ENCODE measurements around the gene ADAMTS12.

ADAMTS12 gene

GRCh38 chr5:33745101-33745770, 146.6 kb downstream of the ADAMTS12 start:
- no peak for DNase-seq

DNA sequence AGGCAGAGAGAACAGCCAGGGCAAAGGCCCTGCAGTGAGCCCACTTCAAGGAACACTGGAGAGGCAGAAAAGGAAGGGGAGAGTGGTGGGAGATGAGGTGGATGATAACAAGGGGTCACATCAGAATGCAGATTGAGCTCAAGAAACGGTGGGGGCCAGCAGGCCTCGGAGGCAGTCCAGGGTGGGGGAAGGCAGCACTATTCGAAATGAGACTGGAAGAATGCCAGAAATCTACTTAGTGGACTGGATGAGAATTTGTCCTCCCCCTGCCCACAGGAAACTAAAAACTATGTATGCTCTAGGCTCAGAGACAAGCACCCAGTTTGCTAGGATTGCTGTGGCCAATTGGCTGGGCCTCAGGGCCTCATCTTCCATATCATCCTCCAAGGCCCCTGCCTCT, 148.7 kb downstream of the ADAMTS12 start:
- DNase-seq: no peak

- no peak for DNase-seq
Observed at GRCh38 chr5:33742181-33742580, 149.6 kb downstream of the ADAMTS12 start.

DNA sequence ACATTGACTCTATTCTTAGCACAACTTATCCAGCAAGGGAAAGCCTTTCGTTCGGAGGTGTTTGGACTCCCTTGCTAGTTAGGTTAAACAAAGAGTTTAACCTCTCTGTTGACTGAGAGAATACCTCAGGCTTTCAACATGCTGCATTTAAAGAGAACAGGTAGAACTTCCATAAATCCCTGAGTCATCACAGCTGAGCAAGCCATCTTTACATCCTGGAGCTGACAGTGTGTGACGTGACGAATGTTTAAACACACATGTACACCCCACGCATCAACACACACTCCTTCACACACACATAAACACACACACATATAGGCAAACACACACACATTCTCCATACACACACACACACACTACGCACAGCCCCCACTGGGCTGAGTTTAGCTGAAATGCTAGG, 152.8 kb downstream of the ADAMTS12 start:
- DNase-seq: no peak

DNA sequence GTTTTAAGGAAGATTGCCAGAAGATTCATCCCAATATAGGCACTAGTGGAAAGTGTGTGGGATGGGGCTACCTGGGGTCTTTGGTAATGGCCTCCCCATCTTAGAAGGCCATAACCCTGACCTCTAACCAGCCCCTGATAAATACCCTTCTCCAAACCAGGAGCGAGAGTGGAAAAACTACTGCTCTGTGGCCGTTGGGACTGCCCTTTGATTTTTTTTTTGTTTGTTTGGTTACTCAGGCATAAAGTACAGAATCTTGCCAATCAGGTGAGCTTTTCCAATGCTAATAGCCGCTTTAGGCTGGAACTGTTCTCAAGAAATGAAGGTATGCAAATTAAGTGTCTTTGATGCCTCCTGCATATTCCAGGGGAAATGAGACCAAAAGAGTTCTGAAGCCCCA, 153.7 kb downstream of the ADAMTS12 start:
- DNase-seq: no peak

GRCh38 chr5:33737697-33738096, 154.1 kb downstream of the ADAMTS12 start:
- no peak for DNase-seq

- DNase-seq: no peak
Observed at GRCh38 chr5:33737284-33737683, 154.5 kb downstream of the ADAMTS12 start.

DNA sequence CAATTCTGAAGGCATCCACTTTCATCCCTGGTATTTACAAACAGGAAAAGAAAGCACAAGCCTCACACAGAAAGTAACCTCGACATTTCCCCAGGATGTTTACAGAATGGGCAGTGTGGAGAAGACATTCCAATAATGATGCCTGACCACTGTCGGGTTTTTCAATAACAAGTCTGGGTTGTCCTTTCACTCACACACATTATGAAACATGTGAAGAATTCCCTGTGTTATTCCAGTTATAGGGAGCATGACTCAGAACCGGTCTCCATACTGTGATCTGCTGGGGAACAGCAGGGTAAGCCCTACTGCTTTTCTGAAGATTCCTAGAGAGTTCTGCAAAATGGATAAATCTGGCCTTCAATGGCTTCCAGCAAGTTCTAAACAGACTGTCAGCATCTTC, 155.3 kb downstream of the ADAMTS12 start:
- no peak for DNase-seq

DNA sequence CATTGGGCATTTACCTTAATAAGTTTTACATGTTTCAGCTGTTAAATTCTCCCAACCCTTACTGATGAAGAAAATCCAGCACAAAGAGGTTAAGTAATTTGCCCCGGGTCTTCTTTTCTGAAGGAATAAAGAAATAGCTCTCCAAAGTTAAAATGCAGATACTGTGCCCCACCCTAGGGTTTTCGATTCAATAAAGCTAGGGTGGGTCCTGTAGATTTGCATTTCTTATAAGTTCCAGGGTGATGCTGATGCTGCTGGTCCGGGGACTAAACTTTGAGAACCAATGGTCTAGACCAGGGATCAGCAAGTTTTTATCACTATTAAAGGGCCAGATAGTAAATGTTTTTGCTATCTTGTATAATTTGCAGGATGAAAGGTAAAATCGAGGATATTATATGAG, 156.7 kb downstream of the ADAMTS12 start:
- no peak for DNase-seq

DNA sequence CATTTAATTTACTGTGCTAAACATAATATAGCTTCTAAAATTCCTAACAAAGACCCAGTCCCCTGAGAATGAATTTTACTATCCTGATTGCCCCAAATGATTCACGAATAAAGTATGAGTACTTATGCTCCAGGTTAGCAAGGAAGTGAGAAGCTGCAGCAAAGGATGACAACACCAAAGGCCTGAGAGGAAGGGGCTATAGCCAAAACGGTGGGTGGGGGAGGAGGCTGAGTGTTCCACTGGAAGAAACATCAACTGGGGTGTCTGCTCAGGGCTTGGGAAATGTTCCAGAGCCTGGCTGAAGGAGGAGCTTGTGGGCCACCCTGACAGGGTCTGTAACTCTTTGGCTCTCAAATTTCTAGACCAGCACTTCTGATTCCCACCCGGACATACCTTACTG, 157.3 kb downstream of the ADAMTS12 start:
- no peak for DNase-seq

DNA sequence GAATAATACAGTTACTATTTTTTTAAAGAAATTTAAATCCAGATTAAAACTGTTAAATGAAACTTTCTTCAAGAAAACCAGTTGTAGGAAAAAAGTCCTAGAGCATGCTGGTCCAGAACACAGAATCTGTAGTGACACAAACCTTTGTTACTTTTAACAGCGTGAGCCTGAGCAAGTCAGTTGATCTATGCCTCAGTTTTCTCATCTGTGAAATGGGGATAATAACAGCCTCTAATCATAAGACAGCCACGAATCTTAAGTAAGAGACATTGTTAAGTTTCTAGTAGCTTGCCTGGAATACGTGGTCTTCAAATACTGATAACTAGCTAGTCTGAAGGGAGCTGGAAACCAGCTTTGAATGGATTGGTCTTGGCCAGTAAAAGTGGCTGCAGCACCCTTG, 158.6 kb downstream of the ADAMTS12 start:
- no peak for DNase-seq

- no peak for DNase-seq
Observed at GRCh38 chr5:33726422-33727165, 165.2 kb downstream of the ADAMTS12 start.

- no peak for DNase-seq
Observed at GRCh38 chr5:33725806-33726205, 166.0 kb downstream of the ADAMTS12 start.

DNA sequence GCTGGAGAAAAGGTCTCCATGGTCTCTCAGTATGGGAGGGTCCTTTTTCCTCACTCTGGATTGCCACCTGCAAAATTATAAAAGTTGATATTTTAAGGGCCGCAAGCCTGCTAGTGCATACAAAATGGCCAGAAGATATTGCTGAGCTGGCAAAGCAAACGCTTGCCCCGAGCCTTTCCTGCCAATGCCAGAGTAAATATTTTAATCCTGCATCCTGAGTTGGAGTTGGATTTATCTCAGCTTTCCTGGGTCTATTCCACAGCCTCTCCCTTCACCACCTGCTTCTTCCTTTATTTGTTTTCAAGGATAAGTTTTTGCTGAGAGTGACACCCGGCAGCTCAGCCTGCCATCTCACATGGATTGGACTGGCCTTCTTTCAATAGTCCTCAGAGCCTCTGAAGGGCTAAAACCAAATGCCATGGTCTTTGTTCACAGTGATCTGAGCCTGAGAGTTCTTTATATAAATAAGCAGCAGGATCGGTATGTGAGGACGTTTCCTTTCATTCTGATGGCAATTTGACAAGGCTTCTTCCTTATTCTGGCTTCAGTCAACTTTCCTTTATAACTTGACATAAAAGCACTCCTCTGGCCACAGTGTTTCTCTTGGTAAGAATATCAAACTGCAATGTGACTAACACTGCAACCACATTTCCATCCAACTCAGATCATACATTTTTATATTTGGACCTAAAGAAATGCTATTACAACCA, 170.1 kb downstream of the ADAMTS12 start:
- no peak for DNase-seq

DNA sequence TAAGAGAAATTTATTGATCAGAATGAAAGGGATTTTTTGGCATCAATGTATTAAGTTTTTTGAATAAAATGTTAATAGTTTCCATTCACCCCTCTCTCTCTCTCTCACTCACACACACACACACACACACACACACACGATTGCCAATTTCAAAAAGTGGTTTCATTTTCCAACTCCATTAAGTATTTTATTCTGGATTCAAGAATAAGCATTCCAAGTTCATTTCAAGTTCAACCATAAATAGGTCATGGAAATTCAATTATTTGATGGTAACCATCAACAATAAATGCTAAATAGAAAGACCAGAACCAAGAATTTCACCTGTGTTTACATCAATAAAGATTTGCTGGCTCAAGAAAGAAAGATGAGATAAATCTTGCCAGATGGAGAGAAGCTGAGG, 171.6 kb downstream of the ADAMTS12 start:
- no peak for DNase-seq

DNA sequence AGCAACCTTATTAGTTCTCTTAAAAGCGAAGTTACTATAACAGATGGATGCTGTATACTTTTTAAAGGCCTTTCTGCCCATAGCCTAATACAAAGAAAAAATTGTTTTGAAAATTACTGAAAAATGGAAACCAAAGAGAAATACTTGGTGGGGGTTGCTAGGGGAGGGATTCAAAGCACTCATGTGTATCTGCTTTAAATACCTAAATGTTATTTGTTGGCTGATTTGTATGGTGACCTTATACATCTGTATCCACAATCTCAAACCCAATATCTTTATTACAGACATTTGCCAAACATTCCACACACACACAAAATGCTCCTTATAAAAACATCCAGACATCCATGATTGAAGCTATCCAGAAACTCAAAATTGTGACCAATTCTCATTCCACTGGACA, 172.0 kb downstream of the ADAMTS12 start:
- DNase-seq: no peak

DNA sequence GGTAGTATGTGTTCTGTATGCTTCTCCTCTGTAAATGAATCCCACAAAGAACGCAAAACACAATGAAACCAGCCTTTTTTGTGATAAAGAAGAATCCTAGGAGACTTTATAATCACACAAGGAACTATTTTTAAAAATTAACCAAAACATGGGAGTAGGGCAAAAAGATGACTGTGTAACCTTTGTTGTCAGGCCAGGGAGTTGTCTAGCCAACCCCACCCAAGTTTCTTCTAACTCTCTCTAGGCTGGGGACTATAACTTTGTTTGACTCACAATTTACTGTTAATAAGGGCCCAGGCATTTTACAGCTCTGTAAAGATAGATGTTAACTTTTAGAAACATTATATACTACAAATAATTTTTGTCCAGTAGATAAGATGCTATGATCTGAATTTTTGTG, 176.1 kb downstream of the ADAMTS12 start:
- DNase-seq: no peak

- DNase-seq: no peak
Observed at GRCh38 chr5:33713136-33713765, 178.5 kb downstream of the ADAMTS12 start.

DNA sequence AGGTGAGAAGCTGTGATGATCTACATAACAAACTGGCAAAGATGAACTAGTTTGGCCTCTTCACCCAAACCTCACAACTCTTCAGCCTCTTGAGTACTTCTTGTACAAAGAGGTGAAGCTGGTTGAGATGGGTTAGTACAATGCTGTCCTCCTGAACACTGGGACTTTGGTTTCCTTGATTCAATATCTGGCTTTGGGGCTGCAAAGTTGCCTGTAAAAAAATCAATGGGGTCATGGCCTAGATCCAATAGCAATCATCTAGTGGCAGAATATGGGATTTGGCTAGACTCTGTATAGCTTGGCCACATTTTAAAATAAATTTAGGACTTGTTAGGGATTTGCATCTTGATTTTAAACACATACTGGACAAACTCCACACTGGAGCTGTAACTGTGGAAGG, 179.1 kb downstream of the ADAMTS12 start:
- DNase-seq: no peak

DNA sequence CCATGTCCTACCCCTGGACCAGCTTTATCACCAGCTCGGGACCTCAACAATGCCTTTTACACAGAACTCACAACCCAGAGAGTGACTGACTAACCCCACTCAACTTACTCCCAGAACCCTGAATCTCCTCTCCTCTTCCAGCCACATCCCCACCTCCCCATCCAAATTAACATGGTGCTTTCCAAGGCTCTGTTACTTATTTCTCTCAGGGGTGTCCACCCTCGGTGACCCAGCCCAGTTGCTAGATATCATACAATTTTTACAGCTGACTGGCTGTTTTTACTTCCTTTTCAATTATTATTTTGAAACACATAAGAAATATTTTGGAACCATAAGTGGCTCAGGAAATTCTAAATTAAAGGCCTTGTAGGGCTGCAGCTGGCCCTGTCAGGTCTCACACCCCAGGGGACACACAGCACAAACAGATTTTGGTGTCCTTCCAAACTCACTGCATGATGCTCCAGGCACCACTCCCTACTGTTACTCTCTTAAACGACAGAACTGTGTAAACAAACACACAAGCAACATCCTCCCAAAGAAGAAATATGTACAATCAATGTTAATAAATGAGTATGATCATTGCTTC, 180.6 kb downstream of the ADAMTS12 start:
- DNase-seq: no peak

- DNase-seq: no peak
Observed at GRCh38 chr5:33702867-33703266, 188.9 kb downstream of the ADAMTS12 start.

GRCh38 chr5:33701951-33702350, 189.8 kb downstream of the ADAMTS12 start:
- no peak for DNase-seq

DNA sequence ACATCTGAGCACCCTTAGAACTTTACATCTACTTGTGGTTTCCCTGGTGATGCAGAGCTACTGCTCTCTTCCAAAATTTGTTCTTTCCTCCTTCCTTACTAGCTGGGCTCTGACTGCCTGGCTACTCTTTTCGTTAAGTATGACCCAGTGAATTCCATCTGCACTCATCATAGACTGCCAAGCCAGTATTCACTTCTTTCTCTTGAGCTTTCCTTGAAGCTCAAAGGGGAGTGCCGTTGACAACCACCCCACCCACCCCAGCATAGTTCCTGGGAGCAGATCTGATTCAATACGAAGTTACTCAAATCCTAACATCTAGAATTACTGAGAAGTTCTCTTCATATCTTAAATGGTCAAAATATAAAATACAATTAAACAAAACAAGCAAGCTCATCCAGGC, 190.5 kb downstream of the ADAMTS12 start:
- no peak for DNase-seq
